ENCODE data around the gene RTEL1.

GRCh38 chr20:63636752-63637628 lies 21.1 kb upstream of the RTEL1 start:
- no peak for TF ChIP-seq POLR2A (IDR thresholded peaks at IDR 0.05)
- TF ChIP-seq CTCF (IDR thresholded peaks at IDR 0.05), result no peak

All from body of pancreas (tissue), 4 donors.